Neural progenitor cell (in vitro differentiated cells): ENCODE data around the gene IGSF8.

ENCODE experiments used
- CTCF ChIP-seq: fragments of 200-600 bp; sonication (generic); IDR thresholded peaks from 2 replicates; pipeline ENCODE4 v1.5.1; 2017; ENCODE audit warnings: antibody characterized with exemption, mild to moderate bottlenecking
- EZH2 ChIP-seq: fragments of 200-600 bp; sonication (generic); IDR thresholded peaks from 2 replicates; pipeline ENCODE4 v1.6.1; 2017; ENCODE audit warnings: antibody characterized with exemption, mild to moderate bottlenecking, moderate library complexity
- EZH2phosphoT487 ChIP-seq: fragments of 200-600 bp; sonication (generic); IDR thresholded peaks from 2 replicates; pipeline ENCODE4 v1.6.1; 2017; ENCODE audit warnings: antibody characterized with exemption

GRCh38 chr1:160071289-160071688 is 27.1 kb downstream of the IGSF8 start:
- TF ChIP-seq CTCF, result no peak
- TF ChIP-seq EZH2, result no peak
- no peak for TF ChIP-seq EZH2phosphoT487
